ENCODE data around the gene KRTAP10-8.
A peak's percentile ranks its signal among the peaks of the same experiment; 100 is the strongest.
"Not testable (repeated sequence)": the region's sequence is repeated elsewhere in the genome, so short reads cannot be mapped to it uniquely, and the experiment has no call there.

Gene KRTAP10-8

DNA sequence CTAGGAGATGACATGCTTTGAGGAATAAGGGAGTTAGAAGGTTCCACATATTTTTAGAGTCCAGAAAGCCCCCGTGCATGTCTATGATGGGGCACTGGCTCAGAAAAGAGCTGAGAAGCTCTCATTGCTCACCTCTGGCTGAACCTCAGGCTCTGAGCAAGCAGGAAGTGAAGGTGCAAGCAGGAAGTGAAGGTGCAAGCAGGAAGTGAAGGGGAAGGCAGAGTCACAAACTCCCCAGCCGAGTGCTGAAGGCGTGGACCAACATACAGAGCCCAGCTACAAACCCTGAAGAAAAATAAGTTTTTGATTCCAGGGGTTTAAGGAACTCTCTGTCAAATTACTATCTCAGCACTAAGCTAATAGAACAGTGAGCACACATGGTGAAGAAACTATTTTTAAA, 7.0 kb downstream of the KRTAP10-8 start:
- no peaks in the 10 kb centered on the region for H3K36me3 ChIP-seq (ENCODE audit: control insufficient read depth in 2 of 2, insufficient read depth in 2 of 2, low read length in 2 of 2)
- H3K4me3 ChIP-seq (ENCODE audit: low read length in 2 of 2) = no peak overlapping the region
- H3K27ac ChIP-seq (ENCODE audit: low read depth in 2 of 2, low read length in 2 of 2) = peak overlapping the region in 1 of 2 donors; percentile 65
- no peaks in the 10 kb centered on the region for H3K27me3 ChIP-seq (ENCODE audit: control insufficient read depth in 2 of 2, insufficient read depth in 2 of 2, low read length in 2 of 2)
- H3K4me1 ChIP-seq (ENCODE audit: control insufficient read depth in 2 of 2, insufficient read depth in 2 of 2, low read length in 2 of 2) = no peaks in the 10 kb centered on the region
- peaks cover 0 to 2% of the 10 kb centered on the region in 2 donors for H3K9me3 ChIP-seq (ENCODE audit: control insufficient read depth in 2 of 2, low read length in 2 of 2)
- no peak overlapping the region for H3K9ac ChIP-seq (ENCODE audit: low read depth in 1 of 2, low read length in 2 of 2)

DNA sequence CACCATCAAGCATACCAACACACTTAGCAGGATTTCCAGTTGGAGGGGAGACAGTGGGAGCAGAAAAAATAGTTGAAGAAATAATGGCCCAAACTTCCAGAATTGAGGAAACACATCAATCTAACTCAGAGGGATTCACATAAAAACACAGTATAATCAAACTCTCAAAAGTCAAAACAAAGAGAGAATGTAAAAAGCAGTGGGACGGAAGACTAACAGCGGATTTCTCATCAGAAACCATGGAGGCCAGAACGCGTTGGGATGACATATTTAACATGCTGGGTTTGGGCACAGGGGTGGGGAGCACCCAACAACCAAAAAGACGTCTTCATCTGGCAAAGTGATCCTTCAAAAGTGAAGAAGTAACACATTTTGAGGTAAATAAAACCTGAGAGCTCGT, 8.0 kb downstream of the KRTAP10-8 start:
- Histone ChIP-seq H3K27me3 (ENCODE audit: control insufficient read depth in 2 of 2, insufficient read depth in 2 of 2, low read length in 2 of 2) (no peaks in the 10 kb centered on the region), H3K36me3 (ENCODE audit: control insufficient read depth in 2 of 2, insufficient read depth in 2 of 2, low read length in 2 of 2) (no peaks in the 10 kb centered on the region), H3K4me3 (ENCODE audit: low read length in 2 of 2) (no peak overlapping the region), H3K9ac (ENCODE audit: low read depth in 1 of 2, low read length in 2 of 2) (no peak overlapping the region), H3K9me3 (ENCODE audit: control insufficient read depth in 2 of 2, low read length in 2 of 2) (peaks cover 0 to 2% of the 10 kb centered on the region in 2 donors), H3K4me1 (ENCODE audit: control insufficient read depth in 2 of 2, insufficient read depth in 2 of 2, low read length in 2 of 2) (no peaks in the 10 kb centered on the region), H3K27ac (ENCODE audit: low read depth in 2 of 2, low read length in 2 of 2) (no peak overlapping the region)

DNA sequence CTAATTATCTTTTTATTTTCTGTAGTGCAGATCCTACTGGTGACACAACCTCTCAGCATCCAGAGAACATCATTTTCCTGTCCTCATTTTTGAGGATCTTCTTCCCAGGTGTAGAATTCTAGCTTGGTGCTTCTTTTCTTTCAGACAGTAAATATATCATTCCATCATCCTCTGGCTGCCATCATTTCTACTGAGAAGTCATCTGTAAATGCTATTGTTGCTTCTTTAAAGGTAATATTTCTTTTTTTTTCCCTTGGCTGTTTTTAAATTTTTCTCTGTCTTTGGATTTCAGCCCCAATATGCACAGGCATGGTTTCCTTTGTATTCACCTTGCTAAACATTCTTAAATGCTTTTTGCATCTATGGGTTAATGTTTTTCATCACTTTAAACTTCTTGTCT, 11.7 kb downstream of the KRTAP10-8 start:
- Histone ChIP-seq H3K9me3 (ENCODE audit: control insufficient read depth in 2 of 2, low read length in 2 of 2) (peaks cover 0 to 2% of the 10 kb centered on the region in 2 donors), H3K36me3 (ENCODE audit: control insufficient read depth in 2 of 2, insufficient read depth in 2 of 2, low read length in 2 of 2) (no peaks in the 10 kb centered on the region), H3K9ac (ENCODE audit: low read depth in 1 of 2, low read length in 2 of 2) (no peak overlapping the region), H3K4me3 (ENCODE audit: low read length in 2 of 2) (no peak overlapping the region), H3K27me3 (ENCODE audit: control insufficient read depth in 2 of 2, insufficient read depth in 2 of 2, low read length in 2 of 2) (no peaks in the 10 kb centered on the region), H3K27ac (ENCODE audit: low read depth in 2 of 2, low read length in 2 of 2) (no peak overlapping the region), H3K4me1 (ENCODE audit: control insufficient read depth in 2 of 2, insufficient read depth in 2 of 2, low read length in 2 of 2) (no peaks in the 10 kb centered on the region)

DNA sequence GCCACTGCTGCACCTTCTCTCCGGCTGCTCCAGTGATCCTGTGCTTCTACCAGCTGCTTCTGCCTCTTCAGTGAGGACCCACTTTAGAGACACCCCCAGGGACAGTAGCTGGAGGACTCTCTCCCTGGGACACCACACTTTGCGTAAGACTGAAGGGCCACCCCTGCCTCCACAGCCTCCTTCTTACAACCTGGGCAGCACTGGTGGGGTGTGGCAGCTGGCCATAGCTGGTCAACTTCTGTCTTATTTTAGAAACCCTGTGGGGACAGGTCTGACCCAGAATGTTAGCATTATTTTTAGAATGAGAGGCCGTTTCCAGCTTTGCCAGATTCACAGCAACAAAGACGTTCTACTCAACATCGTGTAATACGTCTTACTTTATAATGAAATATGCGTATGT, 13.9 kb downstream of the KRTAP10-8 start:
- H3K27me3 ChIP-seq (ENCODE audit: control insufficient read depth in 2 of 2, insufficient read depth in 2 of 2, low read length in 2 of 2) = no peaks in the 10 kb centered on the region
- no peaks in the 10 kb centered on the region for H3K4me1 ChIP-seq (ENCODE audit: control insufficient read depth in 2 of 2, insufficient read depth in 2 of 2, low read length in 2 of 2)
- no peak overlapping the region for H3K4me3 ChIP-seq (ENCODE audit: low read length in 2 of 2)
- H3K36me3 ChIP-seq (ENCODE audit: control insufficient read depth in 2 of 2, insufficient read depth in 2 of 2, low read length in 2 of 2) = no peaks in the 10 kb centered on the region
- H3K27ac ChIP-seq (ENCODE audit: low read depth in 2 of 2, low read length in 2 of 2) = no peak overlapping the region
- H3K9ac ChIP-seq (ENCODE audit: low read depth in 1 of 2, low read length in 2 of 2) = no peak overlapping the region
- peaks cover 0 to 2% of the 10 kb centered on the region in 2 donors for H3K9me3 ChIP-seq (ENCODE audit: control insufficient read depth in 2 of 2, low read length in 2 of 2)

DNA sequence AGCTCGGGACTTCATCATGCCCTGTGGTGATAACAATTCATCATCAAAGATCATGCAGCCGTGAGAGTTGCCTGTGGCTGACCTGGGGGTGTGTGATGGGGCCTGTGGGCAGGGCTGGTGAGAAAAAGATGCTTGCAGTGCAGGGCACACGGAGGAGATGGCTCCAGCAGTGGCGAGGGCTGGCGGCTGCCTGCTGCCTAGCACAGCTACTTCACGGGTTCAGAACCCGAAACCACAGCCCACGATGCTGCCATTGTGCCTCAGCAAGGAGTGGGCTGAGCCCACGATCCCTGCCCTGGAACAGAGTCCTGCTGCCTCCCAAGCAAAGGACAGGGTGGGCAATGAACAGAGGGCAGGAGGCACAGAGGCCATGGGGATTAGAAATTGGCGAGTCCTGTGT, 14.4 kb downstream of the KRTAP10-8 start:
- no peaks in the 10 kb centered on the region for H3K36me3 ChIP-seq (ENCODE audit: control insufficient read depth in 2 of 2, insufficient read depth in 2 of 2, low read length in 2 of 2)
- H3K27me3 ChIP-seq (ENCODE audit: control insufficient read depth in 2 of 2, insufficient read depth in 2 of 2, low read length in 2 of 2) = no peaks in the 10 kb centered on the region
- H3K9ac ChIP-seq (ENCODE audit: low read depth in 1 of 2, low read length in 2 of 2) = no peak overlapping the region
- H3K27ac ChIP-seq (ENCODE audit: low read depth in 2 of 2, low read length in 2 of 2) = no peak overlapping the region
- H3K9me3 ChIP-seq (ENCODE audit: control insufficient read depth in 2 of 2, low read length in 2 of 2) = peaks cover 0 to 3% of the 10 kb centered on the region in 2 donors
- H3K4me1 ChIP-seq (ENCODE audit: control insufficient read depth in 2 of 2, insufficient read depth in 2 of 2, low read length in 2 of 2) = no peaks in the 10 kb centered on the region
- H3K4me3 ChIP-seq (ENCODE audit: low read length in 2 of 2) = no peak overlapping the region

DNA sequence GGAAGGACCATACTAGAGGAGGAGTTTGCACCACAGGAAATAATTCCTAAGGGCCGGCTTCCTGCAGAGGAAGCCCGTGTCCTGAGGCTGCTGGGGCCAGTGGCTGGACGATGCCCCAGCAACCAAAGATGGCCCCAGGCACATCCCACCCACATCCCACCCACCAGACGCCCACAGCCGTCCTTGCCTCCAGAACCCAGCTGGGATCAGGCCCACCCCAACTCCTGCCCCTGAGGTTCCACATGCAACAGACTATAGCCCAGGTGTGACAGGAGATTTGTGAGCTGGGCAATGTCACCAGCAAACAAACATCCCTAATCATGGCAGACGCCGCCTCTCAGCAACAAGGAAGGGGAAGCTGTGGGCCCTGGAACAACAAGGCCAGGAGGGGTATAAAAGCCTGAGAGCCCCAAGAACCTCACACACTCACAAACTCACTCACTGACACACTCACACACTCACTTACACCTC, 14.8 kb downstream of the KRTAP10-8 start, which contains the start of gene KRTAP10-9:
Gene KRTAP10-9, plus strand, starts transcription at position 421 of the 471 bp plus-strand sequence. CDS start 79 bp downstream, outside the sequence.
- Histone ChIP-seq H3K27ac (ENCODE audit: low read depth in 2 of 2, low read length in 2 of 2) (no peak within 1 kb of the TSS), H3K9ac (ENCODE audit: low read depth in 1 of 2, low read length in 2 of 2) (no peak within 1 kb of the TSS), H3K9me3 (ENCODE audit: control insufficient read depth in 2 of 2, low read length in 2 of 2) (peaks cover 0 to 4% of the 10 kb centered on the region in 2 donors), H3K36me3 (ENCODE audit: control insufficient read depth in 2 of 2, insufficient read depth in 2 of 2, low read length in 2 of 2) (no peaks in the 10 kb centered on the region), H3K4me3 (ENCODE audit: low read length in 2 of 2) (no peak within 1 kb of the TSS), H3K4me1 (ENCODE audit: control insufficient read depth in 2 of 2, insufficient read depth in 2 of 2, low read length in 2 of 2) (no peaks in the 10 kb centered on the region), H3K27me3 (ENCODE audit: control insufficient read depth in 2 of 2, insufficient read depth in 2 of 2, low read length in 2 of 2) (no peaks in the 10 kb centered on the region)

DNA sequence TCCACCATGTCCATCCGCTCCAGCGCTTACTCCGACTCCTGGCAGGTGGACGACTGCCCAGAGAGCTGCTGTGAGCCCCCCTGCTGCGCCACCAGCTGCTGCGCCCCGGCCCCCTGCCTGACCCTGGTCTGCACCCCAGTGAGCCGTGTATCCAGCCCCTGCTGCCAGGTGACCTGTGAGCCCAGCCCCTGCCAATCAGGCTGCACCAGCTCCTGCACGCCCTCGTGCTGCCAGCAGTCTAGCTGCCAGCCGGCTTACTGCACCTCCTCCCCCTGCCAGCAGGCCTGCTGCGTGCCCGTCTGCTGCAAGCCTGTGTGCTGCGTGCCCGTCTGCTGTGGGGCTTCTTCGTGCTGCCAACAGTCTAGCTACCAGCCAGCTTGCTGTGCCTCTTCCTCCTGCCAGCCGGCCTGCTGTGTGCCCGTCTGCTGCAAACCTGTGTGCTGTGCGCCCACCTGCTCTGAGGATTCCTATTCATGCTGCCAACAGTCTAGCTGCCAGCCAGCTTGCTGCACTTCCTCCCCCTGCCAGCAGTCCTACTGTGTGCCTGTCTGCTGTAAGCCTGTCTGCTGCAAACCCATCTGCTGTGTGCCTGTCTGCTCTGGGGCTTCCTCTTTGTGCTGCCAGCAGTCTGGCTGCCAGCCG, 15.4 kb downstream of the KRTAP10-8 start:
- H3K27me3 ChIP-seq (ENCODE audit: control insufficient read depth in 2 of 2, insufficient read depth in 2 of 2, low read length in 2 of 2); H3K36me3 ChIP-seq (ENCODE audit: control insufficient read depth in 2 of 2, insufficient read depth in 2 of 2, low read length in 2 of 2); H3K9ac ChIP-seq (ENCODE audit: low read depth in 1 of 2, low read length in 2 of 2); H3K9me3 ChIP-seq (ENCODE audit: control insufficient read depth in 2 of 2, low read length in 2 of 2); H3K4me3 ChIP-seq (ENCODE audit: low read length in 2 of 2); H3K4me1 ChIP-seq (ENCODE audit: control insufficient read depth in 2 of 2, insufficient read depth in 2 of 2, low read length in 2 of 2); H3K27ac ChIP-seq (ENCODE audit: low read depth in 2 of 2, low read length in 2 of 2): not testable (repeated sequence)

DNA sequence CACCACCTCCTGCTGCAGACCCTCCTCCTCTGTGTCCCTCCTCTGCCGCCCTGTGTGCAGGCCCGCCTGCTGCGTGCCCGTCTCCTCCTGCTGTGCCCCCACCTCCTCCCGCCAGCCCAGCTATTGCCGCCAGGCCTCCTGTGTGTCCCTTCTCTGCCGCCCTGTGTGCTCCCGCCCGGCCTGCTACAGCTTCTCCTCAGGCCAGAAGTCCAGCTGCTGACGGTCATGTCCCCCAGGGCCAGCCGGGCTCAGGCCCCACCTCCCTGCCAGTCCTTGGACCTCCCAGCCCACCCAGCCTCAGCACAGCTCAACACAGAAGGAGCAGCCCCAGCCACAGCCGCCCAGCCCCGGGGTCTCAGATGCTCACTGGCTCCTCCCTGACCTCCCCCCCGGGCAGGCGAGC, 16.0 kb downstream of the KRTAP10-8 start:
- H3K9ac ChIP-seq (ENCODE audit: low read depth in 1 of 2, low read length in 2 of 2); H3K27me3 ChIP-seq (ENCODE audit: control insufficient read depth in 2 of 2, insufficient read depth in 2 of 2, low read length in 2 of 2); H3K4me3 ChIP-seq (ENCODE audit: low read length in 2 of 2); H3K36me3 ChIP-seq (ENCODE audit: control insufficient read depth in 2 of 2, insufficient read depth in 2 of 2, low read length in 2 of 2); H3K4me1 ChIP-seq (ENCODE audit: control insufficient read depth in 2 of 2, insufficient read depth in 2 of 2, low read length in 2 of 2); H3K9me3 ChIP-seq (ENCODE audit: control insufficient read depth in 2 of 2, low read length in 2 of 2); H3K27ac ChIP-seq (ENCODE audit: low read depth in 2 of 2, low read length in 2 of 2): not testable (repeated sequence)

DNA sequence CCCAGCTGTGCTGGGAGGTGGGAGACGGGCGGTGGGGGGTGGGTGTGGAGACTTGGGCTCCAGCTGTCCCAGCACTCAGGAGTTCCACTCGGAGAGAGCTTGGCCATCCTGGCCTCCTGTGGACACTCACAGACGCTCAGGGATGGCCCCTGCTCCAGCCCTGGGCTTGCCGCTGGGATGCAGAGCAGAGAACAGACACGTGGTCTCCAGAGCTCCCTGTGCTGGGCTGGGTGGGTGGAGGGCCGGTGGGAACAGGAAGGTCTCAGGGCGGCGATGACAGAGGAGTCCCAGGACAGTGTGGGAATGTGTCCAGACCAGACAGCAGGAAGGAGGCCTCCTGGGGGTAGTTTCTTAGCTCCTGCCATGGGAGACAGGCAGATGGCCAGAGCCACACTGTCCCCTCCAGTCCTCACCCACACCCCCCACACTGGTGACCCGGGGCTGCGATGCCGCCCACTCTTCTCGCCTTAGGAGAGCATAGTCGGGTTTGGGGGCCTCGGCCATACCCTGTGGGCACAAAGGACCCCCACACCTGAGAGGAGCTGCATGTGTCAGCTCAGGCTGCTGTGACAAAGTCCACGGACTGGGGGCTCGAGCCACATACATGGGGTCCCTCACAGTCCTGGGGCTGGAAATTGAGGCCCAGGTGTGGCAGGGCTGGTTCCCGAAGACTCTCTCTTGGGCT, 17.0 kb downstream of the KRTAP10-8 start:
- no peaks in the 10 kb centered on the region for H3K27me3 ChIP-seq (ENCODE audit: control insufficient read depth in 2 of 2, insufficient read depth in 2 of 2, low read length in 2 of 2)
- H3K4me1 ChIP-seq (ENCODE audit: control insufficient read depth in 2 of 2, insufficient read depth in 2 of 2, low read length in 2 of 2) = no peaks in the 10 kb centered on the region
- H3K9me3 ChIP-seq (ENCODE audit: control insufficient read depth in 2 of 2, low read length in 2 of 2) = peaks cover 0 to 3% of the 10 kb centered on the region in 2 donors
- H3K36me3 ChIP-seq (ENCODE audit: control insufficient read depth in 2 of 2, insufficient read depth in 2 of 2, low read length in 2 of 2) = no peaks in the 10 kb centered on the region
- H3K9ac ChIP-seq (ENCODE audit: low read depth in 1 of 2, low read length in 2 of 2) = no peak overlapping the region
- H3K27ac ChIP-seq (ENCODE audit: low read depth in 2 of 2, low read length in 2 of 2) = no peak overlapping the region
- no peak overlapping the region for H3K4me3 ChIP-seq (ENCODE audit: low read length in 2 of 2)

DNA sequence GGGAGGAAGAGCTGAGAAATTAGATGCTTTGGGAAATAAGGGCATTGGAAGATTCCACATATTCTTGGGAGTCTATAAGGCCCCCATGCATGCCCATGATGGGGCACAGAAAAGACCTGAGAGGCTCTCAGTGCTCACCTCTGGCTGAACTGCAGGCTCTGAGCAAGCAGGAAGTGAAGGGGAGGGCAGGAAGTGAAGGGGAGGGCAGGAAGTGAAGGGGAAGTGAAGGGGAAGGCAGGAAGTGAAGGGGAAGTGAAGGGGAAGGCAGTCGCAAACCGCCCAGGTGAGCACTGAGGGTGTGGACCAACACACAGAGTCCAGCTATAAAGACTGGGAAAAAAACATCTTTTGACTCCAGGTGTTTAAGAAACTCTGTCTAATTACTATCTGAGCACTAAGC, 18.6 kb downstream of the KRTAP10-8 start:
- no peaks in the 10 kb centered on the region for H3K36me3 ChIP-seq (ENCODE audit: control insufficient read depth in 2 of 2, insufficient read depth in 2 of 2, low read length in 2 of 2)
- H3K4me1 ChIP-seq (ENCODE audit: control insufficient read depth in 2 of 2, insufficient read depth in 2 of 2, low read length in 2 of 2) = no peaks in the 10 kb centered on the region
- no peak overlapping the region for H3K27ac ChIP-seq (ENCODE audit: low read depth in 2 of 2, low read length in 2 of 2)
- no peak overlapping the region for H3K9ac ChIP-seq (ENCODE audit: low read depth in 1 of 2, low read length in 2 of 2)
- H3K9me3 ChIP-seq (ENCODE audit: control insufficient read depth in 2 of 2, low read length in 2 of 2) = peaks cover 0 to 3% of the 10 kb centered on the region in 2 donors
- no peak overlapping the region for H3K4me3 ChIP-seq (ENCODE audit: low read length in 2 of 2)
- no peaks in the 10 kb centered on the region for H3K27me3 ChIP-seq (ENCODE audit: control insufficient read depth in 2 of 2, insufficient read depth in 2 of 2, low read length in 2 of 2)

All from mucosa of rectum (tissue), 2 donors.